Measurements from ENCODE around the gene F2RL1. TPM values are rescaled to one million over a fixed set of nuclear protein-coding genes. Genes with fewer than 3 reads are reported as not detected.
"Not testable (repeated sequence)": the region's sequence is repeated elsewhere in the genome, so short reads cannot be mapped to it uniquely, and the experiment has no call there.

F2RL1 gene
- total RNA-seq, 2 donors from 2014 or later = 4.9 to 7.8 TPM

- WGBS = 60% methylated on average over 2 of the region's 2 CpGs
Measured at GRCh38 chr5:76852772-76853171, 33.9 kb downstream of the F2RL1 start.

GRCh38 chr5:76853741-76854140, 34.9 kb downstream of the F2RL1 start:
- H3K4me3 ChIP-seq = not testable (repeated sequence)

More at GRCh38 chr5:76852772-76853171, 33.9 kb downstream of the F2RL1 start:
- DNase-seq (ENCODE audit: low spot score) = no peak
- intact Hi-C loops (cut with DNase I) = no loop called here
- Histone ChIP-seq H3K9me3 (no peaks in the 10 kb centered on the region), H3K4me3 (no peak overlapping the region), H3K27me3 (replicated peaks; ENCODE audit: insufficient read depth) (no peaks in the 10 kb centered on the region), H3K27ac (no peak overlapping the region), H3K4me1 (replicated peaks) (no peaks in the 10 kb centered on the region), H3K36me3 (no peaks in the 10 kb centered on the region)
- TF ChIP-seq POLR2A (IDR thresholded peaks at IDR 0.05) = no peak

GRCh38 chr5:76854644-76855043, 35.8 kb downstream of the F2RL1 start:
- Histone ChIP-seq H3K27ac (no peak overlapping the region), H3K4me1 (replicated peaks) (no peaks in the 10 kb centered on the region), H3K9me3 (no peaks in the 10 kb centered on the region), H3K36me3 (no peaks in the 10 kb centered on the region), H3K4me3 (no peak overlapping the region), H3K27me3 (replicated peaks; ENCODE audit: insufficient read depth) (no peaks in the 10 kb centered on the region)
- no peak for DNase-seq (ENCODE audit: low spot score)
- TF ChIP-seq POLR2AphosphoS5 (IDR thresholded peaks at IDR 0.05) (no peak), POLR2A (IDR thresholded peaks at IDR 0.05) (no peak)
- intact Hi-C loops (cut with DNase I) = no loop called here

More at GRCh38 chr5:76853741-76854140, 34.9 kb downstream of the F2RL1 start:
- H3K4me1 ChIP-seq (replicated peaks); H3K27ac ChIP-seq; DNase-seq (ENCODE audit: low spot score); H3K36me3 ChIP-seq; H3K9me3 ChIP-seq; intact Hi-C loops (cut with DNase I); H3K27me3 ChIP-seq (replicated peaks; ENCODE audit: insufficient read depth): not testable (repeated sequence)
- 92% methylated on average over 3 of the region's 3 CpGs for WGBS

GRCh38 chr5:76855501-76855900, 36.7 kb downstream of the F2RL1 start:
- H3K4me1 ChIP-seq (replicated peaks); intact Hi-C loops (cut with DNase I); H3K27me3 ChIP-seq (replicated peaks; ENCODE audit: insufficient read depth); H3K4me3 ChIP-seq; DNase-seq (ENCODE audit: low spot score); H3K27ac ChIP-seq; H3K36me3 ChIP-seq; H3K9me3 ChIP-seq: not testable (repeated sequence)

GRCh38 chr5:76855961-76856360, 37.1 kb downstream of the F2RL1 start:
- no peaks in the 10 kb centered on the region for H3K9me3 ChIP-seq
- no peaks in the 10 kb centered on the region for H3K4me1 ChIP-seq (replicated peaks)
- DNase-seq (ENCODE audit: low spot score) = no peak
- no peak for TF ChIP-seq CTCF (IDR thresholded peaks at IDR 0.05)
- TF ChIP-seq POLR2AphosphoS5 (IDR thresholded peaks at IDR 0.05) = no peak
- TF ChIP-seq POLR2A (IDR thresholded peaks at IDR 0.05) = no peak
- 88% methylated on average over 3 of the region's 3 CpGs for WGBS
- intact Hi-C loops (cut with DNase I) = no loop called here
- H3K36me3 ChIP-seq = no peaks in the 10 kb centered on the region
- H3K27me3 ChIP-seq (replicated peaks; ENCODE audit: insufficient read depth) = no peaks in the 10 kb centered on the region
- no peak overlapping the region for H3K4me3 ChIP-seq
- H3K27ac ChIP-seq = no peak overlapping the region

GRCh38 chr5:76856800-76857199, 38.0 kb downstream of the F2RL1 start:
- DNase-seq (ENCODE audit: low spot score); H3K36me3 ChIP-seq; H3K27ac ChIP-seq; H3K4me1 ChIP-seq (replicated peaks); H3K27me3 ChIP-seq (replicated peaks; ENCODE audit: insufficient read depth); intact Hi-C loops (cut with DNase I); H3K9me3 ChIP-seq; H3K4me3 ChIP-seq: not testable (repeated sequence)
- WGBS = 85% methylated on average over 4 of the region's 4 CpGs

GRCh38 chr5:76859591-76860247, 40.9 kb downstream of the F2RL1 start:
- 94% methylated on average over 10 of the region's 10 CpGs for WGBS
- Histone ChIP-seq H3K27me3 (replicated peaks; ENCODE audit: insufficient read depth) (no peaks in the 10 kb centered on the region), H3K27ac (no peak overlapping the region), H3K4me3 (no peak overlapping the region), H3K4me1 (replicated peaks) (no peaks in the 10 kb centered on the region), H3K36me3 (no peaks in the 10 kb centered on the region), H3K9me3 (no peaks in the 10 kb centered on the region)
- intact Hi-C loops (cut with DNase I) = loop anchor here (10.0 kb wide), 1 partner anchor 635 kb away; the partner anchor contains the start of gene WDR41
- DNase-seq (ENCODE audit: low spot score) = no peak
- TF ChIP-seq CTCF (IDR thresholded peaks at IDR 0.05) (no peak), POLR2AphosphoS5 (IDR thresholded peaks at IDR 0.05) (no peak), POLR2A (IDR thresholded peaks at IDR 0.05) (no peak)

All from prostate gland (tissue), 2 donors.